Liver (tissue), 9 donors: ENCODE measurements around the gene CFAP221. TPM values are rescaled to one million over a fixed set of nuclear protein-coding genes. Genes with fewer than 3 reads are reported as not detected.

ENCODE experiments used
- DNase-seq: peaks from one replicate; pipeline ENCODE4 v3.0.0-alpha.2; 2017; ENCODE audit warnings: low spot score
- H3K27ac ChIP-seq, 2 donors: one replicate each; pipeline ENCODE4 v1.7.0; 2013; ENCODE audit warnings: inconsistent platforms in 2 of 2, low read length in 2 of 2, control low read depth in 1 of 2, low read depth in 1 of 2, mild to moderate bottlenecking in 1 of 2
- H3K27me3 ChIP-seq, 4 donors: one replicate each; pipeline versions ENCODE4 v1.6.1 to v1.7.0; 2013; ENCODE audit warnings: low read length in 3 of 4, inconsistent platforms in 1 of 4, mild to moderate bottlenecking in 1 of 4, moderate library complexity in 1 of 4; ENCODE audit not compliant: control insufficient read depth in 4 of 4, insufficient read depth in 4 of 4
- H3K36me3 ChIP-seq, 4 donors: one replicate each; pipeline versions ENCODE4 v1.6.1 to v1.7.0; 2013; ENCODE audit warnings: low read length in 3 of 4, mild to moderate bottlenecking in 3 of 4, low read depth in 1 of 4, moderate library complexity in 1 of 4; ENCODE audit not compliant: control insufficient read depth in 4 of 4, insufficient read depth in 3 of 4
- H3K4me1 ChIP-seq, 4 donors: one replicate each; pipeline versions ENCODE4 v1.6.1 to v1.7.0; 2013; ENCODE audit warnings: low read length in 3 of 4, mild to moderate bottlenecking in 3 of 4, moderate library complexity in 1 of 4; ENCODE audit not compliant: control insufficient read depth in 4 of 4, insufficient read depth in 4 of 4
- H3K4me3 ChIP-seq, 3 donors: one replicate each; pipeline versions ENCODE4 v1.6.1 to v1.7.0; 2013; ENCODE audit warnings: low read length in 3 of 3, control low read depth in 1 of 3, low read depth in 1 of 3, mild to moderate bottlenecking in 1 of 3
- H3K9ac ChIP-seq, 2 donors: one replicate each; pipeline ENCODE4 v1.7.0; 2013; ENCODE audit warnings: low read length in 2 of 2, mild to moderate bottlenecking in 2 of 2, moderate library complexity in 2 of 2, control low read depth in 1 of 2, low read depth in 1 of 2
- H3K9me3 ChIP-seq, 4 donors: one replicate each; pipeline versions ENCODE4 v1.6.1 to v1.7.0; 2013; ENCODE audit warnings: low read length in 3 of 4; ENCODE audit not compliant: control insufficient read depth in 4 of 4
- ATF3 ChIP-seq: IDR thresholded peaks from 2 replicates; pipeline ENCODE4 v1.6.1; 2016; ENCODE audit warnings: antibody characterized with exemption
- CTCF ChIP-seq: fragments of 150-350 bp; IDR thresholded peaks from 2 replicates; pipeline ENCODE4 v1.5.1; 2017; ENCODE audit warnings: improper control_type of control experiment, low read depth, low read length; ENCODE audit not compliant: missing input control
- EGR1 ChIP-seq, 2 donors: IDR thresholded peaks; 2 replicates each; pipeline ENCODE4 v1.6.1; 2016 to 2018; ENCODE audit warnings: antibody characterized with exemption in 2 of 2, low read depth in 2 of 2
- FOXA1 ChIP-seq: IDR thresholded peaks from 2 replicates; pipeline ENCODE4 v1.6.1; 2016; ENCODE audit warnings: antibody characterized with exemption
- FOXA2 ChIP-seq: IDR thresholded peaks from 2 replicates; pipeline ENCODE4 v1.6.1; 2016; ENCODE audit warnings: antibody characterized with exemption
- GABPA ChIP-seq, 2 donors: IDR thresholded peaks in 1 of 2; conservative IDR thresholded peaks in 1 of 2; 2 replicates each; pipeline ENCODE4 v1.6.1; 2016; ENCODE audit warnings: antibody characterized with exemption in 2 of 2, mild to moderate bottlenecking in 1 of 2, moderate library complexity in 1 of 2
- HNF4A ChIP-seq, 2 donors: conservative IDR thresholded peaks; 2 replicates each; pipeline ENCODE4 v1.6.1; 2016; ENCODE audit warnings: antibody characterized with exemption in 2 of 2, mild to moderate bottlenecking in 2 of 2
- NR2F2 ChIP-seq: IDR thresholded peaks from 2 replicates; pipeline ENCODE4 v1.6.1; 2016; ENCODE audit warnings: antibody characterized with exemption
- RAD21 ChIP-seq, 2 donors: IDR thresholded peaks; 2 replicates each; pipeline ENCODE4 v1.6.1; 2016; ENCODE audit warnings: antibody characterized with exemption in 2 of 2, mild to moderate bottlenecking in 2 of 2
- REST ChIP-seq: IDR thresholded peaks from 2 replicates; pipeline ENCODE4 v1.6.1; 2016; ENCODE audit warnings: antibody characterized with exemption, mild to moderate bottlenecking
- RXRA ChIP-seq, 2 donors: IDR thresholded peaks; 2 replicates each; pipeline ENCODE4 v1.6.1; 2017 to 2018; ENCODE audit warnings: antibody characterized with exemption in 2 of 2, mild to moderate bottlenecking in 1 of 2
- SP1 ChIP-seq: IDR thresholded peaks from 2 replicates; pipeline ENCODE4 v1.6.1; 2018; ENCODE audit warnings: antibody characterized with exemption, mild to moderate bottlenecking
- TAF1 ChIP-seq: conservative IDR thresholded peaks from 2 replicates; pipeline ENCODE4 v1.6.1; 2016; ENCODE audit warnings: antibody characterized with exemption, mild to moderate bottlenecking
- YY1 ChIP-seq: IDR thresholded peaks from 2 replicates; pipeline ENCODE4 v1.6.1; 2016; ENCODE audit warnings: antibody characterized with exemption, mild to moderate bottlenecking
- ZBTB33 ChIP-seq: IDR thresholded peaks from 2 replicates; pipeline ENCODE4 v1.6.1; 2016; ENCODE audit warnings: antibody characterized with exemption
- WGBS: extraction: QIAGEN DNeasy Blood & Tissue Kit; methylation state at CpG from one replicate; pipeline ENCODE4 v1.1.7; 2013; 5-methylcytosine and 5-hydroxymethylcytosine counted together
- polyA plus RNA-seq, 2 donors: library from polyadenylated mRNA; stranded (reverse) in 1 of 2; unstranded in 1 of 2; fragments of 200-250 nt in 1 of 2; fragments of >200 nt in 1 of 2; fragmentation: Nextera tagmentation in 1 of 2; extraction: Ambion mirVana in 1 of 2; gene quantifications; one replicate each; pipeline versions ENCODE4 v1.2.1 to v1.2.3, GENCODE V29; 2013 to 2015
- total RNA-seq, 2 donors: library from RNA; depleted of rRNA; stranded (reverse); fragments of >200 nt; gene quantifications; one replicate each; pipeline ENCODE4 v1.2.3, GENCODE V29; 2014
- donor health status: healthy.
- donor health status: healthy.
- donor health status: healthy.
- donor health status: healthy.
- donor health status: healthy.

Gene CFAP221
- total and polyA plus RNA-seq, 4 donors, result 0.23 to 3.1 (median 1.2) TPM

- H3K9ac ChIP-seq, result no peak overlapping the region
- no peak for DNase-seq
- TF ChIP-seq ZBTB33, result no peak
- TF ChIP-seq NR2F2, result no peak
- TF ChIP-seq FOXA2, result no peak
- no peak for TF ChIP-seq RXRA (IDR thresholded peaks at IDR 0.05)
- TF ChIP-seq FOXA1, result no peak
- no peak for TF ChIP-seq YY1
- no peak for TF ChIP-seq ATF3
- TF ChIP-seq TAF1, result no peak
- no peak overlapping the region for H3K4me3 ChIP-seq
- H3K36me3 ChIP-seq, result no peaks in the 10 kb centered on the region
- H3K27ac ChIP-seq, result no peak overlapping the region
- WGBS, result 94% methylated on average over 1 of the region's 1 CpG
- H3K9me3 ChIP-seq, result no peaks in the 10 kb centered on the region
- H3K27me3 ChIP-seq, result no peaks in the 10 kb centered on the region
- H3K4me1 ChIP-seq, result peaks cover 0 to 10% (median 6%) of the 10 kb centered on the region in 4 donors
These were observed 2.2 kb downstream of the CFAP221 start for GRCh38 chr2:119546447-119546767.

GRCh38 chr2:119548516-119549120, 4.4 kb downstream of the CFAP221 start:
- Histone ChIP-seq H3K36me3 (no peaks in the 10 kb centered on the region), H3K27ac (no peak overlapping the region), H3K4me1 (peaks cover 0 to 11% (median 8%) of the 10 kb centered on the region in 4 donors), H3K9ac (no peak overlapping the region), H3K4me3 (no peak overlapping the region), H3K9me3 (no peaks in the 10 kb centered on the region), H3K27me3 (no peaks in the 10 kb centered on the region)
- TF ChIP-seq NR2F2, result no peak
- no peak for TF ChIP-seq GABPA (IDR thresholded peaks at IDR 0.05 in 1 of 2, conservative IDR thresholded peaks at IDR 0.05 in 1 of 2)
- no peak for TF ChIP-seq CTCF
- TF ChIP-seq SP1, result no peak
- no peak for TF ChIP-seq YY1
- no peak for TF ChIP-seq HNF4A (conservative IDR thresholded peaks at IDR 0.05)
- no peak for TF ChIP-seq RAD21 (IDR thresholded peaks at IDR 0.05)
- DNase-seq, result no peak
- WGBS, result 78% methylated on average over 2 of the region's 2 CpGs

GRCh38 chr2:119549241-119549640, 5.0 kb downstream of the CFAP221 start:
- Histone ChIP-seq H3K4me1 (peaks cover 0 to 10% (median 8%) of the 10 kb centered on the region in 4 donors), H3K36me3 (no peaks in the 10 kb centered on the region), H3K27ac (no peak overlapping the region), H3K27me3 (no peaks in the 10 kb centered on the region), H3K4me3 (no peak overlapping the region), H3K9ac (no peak overlapping the region), H3K9me3 (no peaks in the 10 kb centered on the region)
- WGBS, result 91% methylated on average over 1 of the region's 1 CpG
- DNase-seq, result no peak
- TF ChIP-seq EGR1 (IDR thresholded peaks at IDR 0.05; ENCODE audit: low read depth in 2 of 2) (no peak), ZBTB33 (no peak), REST (no peak), CTCF (no peak), GABPA (IDR thresholded peaks at IDR 0.05 in 1 of 2, conservative IDR thresholded peaks at IDR 0.05 in 1 of 2) (no peak), HNF4A (conservative IDR thresholded peaks at IDR 0.05) (no peak), RAD21 (IDR thresholded peaks at IDR 0.05) (no peak), TAF1 (no peak), NR2F2 (no peak)
